ENCODE measurements around the gene MYH3. TPM values are rescaled to one million over a fixed set of nuclear protein-coding genes. Genes with fewer than 3 reads are reported as not detected.

The MYH3 gene
- polyA plus RNA-seq, 10 donors, result 7,808 to 15,984 (median 12,274) TPM

Other genes with a start within 250 kb of the MYH3 start
- 1,000 to 10,000 TPM in 9 of 10 donors, 100 to 1,000 TPM in 1; 436 to 2,760 (median 1,798) TPM for gene MYH8, start 235.4 kb downstream of the MYH3 start, polyA plus RNA-seq (ENCODE audit: insufficient read length in 10 of 10)
- under 1 TPM; 0.14 to 0.54 (median 0.32) TPM for gene MYH4, start 187.8 kb downstream of the MYH3 start, polyA plus RNA-seq (ENCODE audit: insufficient read length in 10 of 10)
- 10 to 100 TPM in 9 of 10 donors, 1 to 10 TPM in 1; 5.4 to 40.2 (median 14.4) TPM for gene MYH1, start 138.8 kb downstream of the MYH3 start, polyA plus RNA-seq (ENCODE audit: insufficient read length in 10 of 10)
- gene MYH2, start 107.7 kb downstream of the MYH3 start, polyA plus RNA-seq (ENCODE audit: insufficient read length in 10 of 10), result 100 to 1,000 TPM in 2 of 10 donors, 10 to 100 TPM in 8; 16.1 to 124 (median 79.2) TPM
- 10 to 100 TPM; 22.9 to 28.0 (median 26.2) TPM for gene SCO1, start 40.2 kb upstream of the MYH3 start, polyA plus RNA-seq (ENCODE audit: insufficient read length in 10 of 10)
- gene ADPRM, start 40.3 kb upstream of the MYH3 start, polyA plus RNA-seq (ENCODE audit: insufficient read length in 10 of 10), result 10 to 100 TPM; 15.8 to 21.5 (median 17.9) TPM
- 10 to 100 TPM in 4 of 10 donors, 1 to 10 TPM in 6; 5.3 to 13.1 (median 9.4) TPM for gene TMEM220, start 72.7 kb upstream of the MYH3 start, polyA plus RNA-seq (ENCODE audit: insufficient read length in 10 of 10)
- under 1 TPM in 4 of 10 donors, not detected in 6; 0.16 to 0.22 (median 0.17) TPM for gene TMEM238L, start 146.8 kb upstream of the MYH3 start, polyA plus RNA-seq (ENCODE audit: insufficient read length in 10 of 10)
- under 1 TPM in 7 of 10 donors, not detected in 3; 0.04 to 0.17 (median 0.08) TPM for gene PIRT, start 180.8 kb upstream of the MYH3 start, polyA plus RNA-seq (ENCODE audit: insufficient read length in 10 of 10)